CD1c-positive myeloid dendritic cell (primary cell): ENCODE measurements around the gene MICA.
"Not testable (repeated sequence)": the region's sequence is repeated elsewhere in the genome, so short reads cannot be mapped to it uniquely, and the experiment has no call there.

Source experiments
- DNase-seq: peaks from one replicate; pipeline ENCODE4 v3.0.0-alpha.2; 2016; ENCODE audit errors: extremely low spot score

MICA gene

DNA sequence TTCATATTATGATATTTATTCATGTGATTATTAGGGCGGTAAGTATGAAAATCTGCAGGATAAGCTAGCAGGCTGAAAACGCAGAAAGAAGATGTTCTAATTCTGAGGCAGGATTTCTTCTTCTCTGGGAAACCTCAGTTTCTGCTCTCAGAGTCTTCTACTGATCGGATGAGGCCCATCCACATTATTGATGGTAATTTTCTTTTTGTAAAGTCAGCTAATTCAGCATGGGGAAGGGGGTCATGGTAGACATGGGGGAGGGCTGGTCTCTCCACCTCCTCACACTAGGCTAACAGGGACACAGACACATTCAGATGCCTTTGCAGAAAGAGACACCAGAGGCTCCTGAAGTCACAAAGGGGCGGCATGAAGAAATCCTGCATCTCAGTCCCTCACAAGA lies 21.7 kb upstream of the MICA start:
- DNase-seq, result no peak

DNA sequence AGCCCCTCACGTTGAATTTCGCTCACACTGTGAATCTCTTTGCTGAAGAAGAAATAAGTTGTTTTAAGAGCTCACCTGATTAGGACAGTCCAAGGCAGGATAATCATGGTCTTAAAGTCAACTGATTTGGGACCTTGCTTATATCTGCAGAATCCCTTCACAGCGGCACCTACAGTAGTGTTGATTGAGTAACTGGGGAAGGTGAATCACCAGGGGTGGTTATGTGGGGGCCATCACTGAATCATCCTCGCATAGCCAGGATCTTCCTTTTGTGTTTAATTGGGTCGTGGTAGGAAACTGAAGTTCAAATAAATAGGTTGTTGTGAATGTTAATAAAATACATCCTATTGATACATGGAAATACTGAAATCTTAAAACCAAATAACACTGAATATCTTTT lies 20.2 kb upstream of the MICA start:
- DNase-seq, result no peak

DNA sequence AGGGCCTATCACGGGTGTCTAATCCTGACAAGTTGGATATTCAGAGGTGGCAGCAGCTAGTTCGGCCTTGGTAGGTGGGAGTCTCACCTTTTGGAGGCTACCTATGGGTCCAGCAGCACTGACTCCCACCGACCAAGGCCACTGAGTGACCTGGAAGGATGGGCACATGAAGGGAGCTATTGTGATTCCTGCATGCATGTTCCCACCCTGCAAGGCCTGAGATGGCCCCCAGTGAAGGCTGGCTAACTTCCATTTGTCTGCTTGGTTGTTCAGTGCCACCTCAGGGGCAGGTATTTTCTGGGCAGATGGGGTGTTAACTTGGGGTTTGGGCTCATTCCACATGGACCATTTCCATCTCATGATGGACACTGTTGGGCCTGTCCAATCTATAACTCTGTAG lies 18.4 kb upstream of the MICA start:
- no peak for DNase-seq

DNA sequence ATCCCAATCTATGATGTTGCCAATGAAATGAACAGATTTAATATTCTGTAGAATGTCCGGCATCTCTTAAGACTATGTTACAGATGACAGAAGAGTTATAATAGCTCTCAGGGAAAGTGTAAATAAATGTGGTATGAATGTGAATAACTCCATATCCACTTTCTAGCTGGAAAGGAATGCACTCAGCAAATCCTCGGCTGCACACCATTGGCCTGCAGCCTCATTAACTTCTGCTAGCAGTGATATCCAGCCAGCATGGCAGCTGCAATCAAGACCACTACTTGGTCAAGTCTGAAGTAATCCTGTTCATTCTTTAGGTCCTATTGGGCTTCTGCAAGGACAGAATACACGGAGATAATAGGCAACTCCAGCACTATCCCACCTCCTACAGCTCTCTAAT lies 17.3 kb upstream of the MICA start:
- no peak for DNase-seq

DNA sequence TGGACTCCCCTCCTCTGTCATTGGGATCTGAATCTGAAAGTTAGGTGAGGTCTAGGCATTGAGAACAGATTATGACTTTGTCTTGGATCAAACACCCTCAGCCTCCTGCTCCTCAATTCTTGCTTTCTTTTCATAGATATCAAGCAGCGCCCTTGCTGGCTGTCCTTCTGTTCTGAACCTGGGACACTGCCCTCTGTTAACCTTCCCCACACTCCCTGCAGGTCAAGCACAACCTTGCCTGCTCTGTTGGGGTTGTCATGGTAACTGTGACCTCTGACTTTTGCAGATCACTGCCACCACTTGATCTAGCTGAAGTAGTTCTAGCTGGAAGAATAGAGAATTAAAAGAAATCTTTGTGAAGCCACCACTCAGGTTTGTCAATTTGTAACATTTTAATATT lies 16.4 kb upstream of the MICA start:
- no peak for DNase-seq

DNA sequence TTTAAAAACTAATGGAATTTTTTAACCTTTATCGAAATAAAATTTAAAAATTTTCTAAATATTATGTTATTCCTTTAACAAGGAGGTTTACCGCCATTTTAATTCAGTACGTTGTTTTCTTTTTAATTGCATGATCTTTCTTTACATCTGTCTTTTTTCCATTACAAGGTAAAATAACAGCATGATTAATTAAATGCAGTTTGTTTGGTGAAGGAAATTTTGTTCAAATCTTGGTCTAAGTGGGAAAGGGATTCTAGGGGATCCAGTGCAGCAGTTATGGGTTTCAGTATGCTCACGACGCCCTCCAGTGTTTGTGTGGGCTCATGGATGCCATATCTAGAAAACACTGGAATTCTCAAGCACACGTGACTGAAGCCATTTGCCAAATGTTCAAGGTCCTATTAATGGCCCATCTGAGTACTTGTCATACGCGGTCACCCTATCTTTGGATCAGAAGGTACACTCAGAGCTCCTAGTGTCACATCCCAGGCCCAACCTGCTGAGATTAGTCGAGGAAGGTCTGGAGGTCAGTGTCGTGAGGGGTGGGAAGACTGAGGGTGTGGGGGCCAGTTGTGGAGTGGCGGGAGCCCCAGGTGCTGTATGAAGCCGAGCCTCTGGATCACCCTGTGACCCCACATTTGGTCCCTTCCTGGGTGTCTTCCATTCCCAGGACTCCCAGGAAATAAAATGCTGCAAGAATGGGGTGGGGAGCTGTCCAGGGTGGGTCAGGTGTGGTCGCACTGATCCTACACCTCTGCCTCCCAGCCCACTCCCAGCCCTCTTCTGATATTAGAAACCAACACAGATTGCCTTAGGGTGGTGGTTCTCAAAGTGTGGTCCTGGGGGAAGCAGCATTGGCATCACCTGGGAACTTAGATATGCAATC lies 14.2 kb upstream of the MICA start:
- not testable (repeated sequence) for DNase-seq

DNA sequence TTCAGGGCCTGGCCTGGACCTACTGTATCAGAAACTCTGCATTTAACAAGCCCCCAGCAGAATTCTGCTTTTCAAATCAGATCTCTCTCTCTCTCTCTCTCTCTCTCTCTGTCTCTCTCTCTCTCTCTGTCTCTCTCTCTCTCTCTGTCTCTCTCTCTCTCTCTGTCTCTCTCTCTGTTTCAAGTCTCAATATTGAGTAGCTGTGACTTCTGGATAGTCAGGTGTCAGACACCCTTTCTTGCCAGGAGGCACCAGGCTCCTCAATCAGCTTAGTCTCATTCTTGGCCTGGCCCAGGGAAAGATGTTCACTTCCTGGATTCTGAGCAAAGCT lies 13.6 kb upstream of the MICA start:
- not testable (repeated sequence) for DNase-seq

DNA sequence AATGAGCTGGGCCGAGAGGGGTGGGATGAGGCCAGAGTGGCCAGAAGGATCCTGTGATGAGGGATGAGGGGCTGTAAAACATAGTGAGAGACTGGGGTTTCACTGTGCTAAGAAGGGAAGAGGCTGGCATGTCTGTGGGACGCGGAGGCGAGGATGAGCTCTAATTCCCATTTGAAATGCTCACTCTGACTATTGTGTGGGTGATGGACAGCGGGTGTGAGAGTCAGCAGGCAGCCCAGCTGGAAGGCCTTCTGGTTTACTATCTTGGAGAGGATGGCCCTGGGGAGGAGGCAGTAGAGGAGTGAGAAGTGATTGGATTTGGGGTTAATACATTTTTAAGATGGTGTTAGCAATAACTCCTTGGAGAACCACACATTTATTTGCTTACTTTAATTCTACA lies 9.5 kb upstream of the MICA start:
- DNase-seq, result no peak

DNA sequence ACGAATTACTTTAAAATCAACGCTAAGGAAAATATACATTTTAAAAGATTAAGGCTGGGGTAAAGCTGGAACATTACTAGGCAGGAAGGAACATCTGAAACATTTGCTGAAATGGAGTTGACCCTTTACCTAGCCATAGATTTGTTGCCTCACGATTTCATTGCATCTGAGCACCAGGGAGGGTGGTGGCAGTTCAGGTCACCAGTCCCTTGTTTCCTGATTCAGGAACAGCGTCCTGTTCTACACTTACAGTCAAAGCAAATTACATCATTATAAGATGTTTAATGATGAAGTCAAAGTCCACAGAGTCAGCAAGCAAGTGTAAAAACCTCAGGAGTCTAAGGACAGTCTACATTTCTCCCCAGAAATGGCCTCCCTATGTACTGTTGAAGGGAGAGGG lies 9.0 kb upstream of the MICA start:
- DNase-seq, result no peak

DNA sequence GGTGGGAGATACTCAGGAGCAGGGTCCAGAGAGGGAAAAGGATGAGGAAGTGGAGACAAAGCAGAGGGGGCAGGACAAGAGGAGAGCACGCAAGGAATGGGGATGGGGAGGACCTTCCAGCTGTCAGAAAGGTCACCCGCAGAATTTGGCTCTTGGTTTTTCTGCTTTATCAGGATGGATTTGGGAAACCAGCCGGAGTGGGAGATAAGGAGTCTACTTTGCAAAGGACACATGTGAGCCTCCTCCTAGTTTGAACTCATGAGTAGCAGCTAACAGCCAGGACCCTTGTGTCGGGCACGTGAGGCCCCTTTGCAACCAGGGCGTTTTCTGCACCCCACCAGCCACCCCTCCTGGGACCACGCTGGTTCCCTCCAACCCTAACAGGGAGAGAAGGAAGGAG lies 7.6 kb upstream of the MICA start:
- DNase-seq, result no peak

DNA sequence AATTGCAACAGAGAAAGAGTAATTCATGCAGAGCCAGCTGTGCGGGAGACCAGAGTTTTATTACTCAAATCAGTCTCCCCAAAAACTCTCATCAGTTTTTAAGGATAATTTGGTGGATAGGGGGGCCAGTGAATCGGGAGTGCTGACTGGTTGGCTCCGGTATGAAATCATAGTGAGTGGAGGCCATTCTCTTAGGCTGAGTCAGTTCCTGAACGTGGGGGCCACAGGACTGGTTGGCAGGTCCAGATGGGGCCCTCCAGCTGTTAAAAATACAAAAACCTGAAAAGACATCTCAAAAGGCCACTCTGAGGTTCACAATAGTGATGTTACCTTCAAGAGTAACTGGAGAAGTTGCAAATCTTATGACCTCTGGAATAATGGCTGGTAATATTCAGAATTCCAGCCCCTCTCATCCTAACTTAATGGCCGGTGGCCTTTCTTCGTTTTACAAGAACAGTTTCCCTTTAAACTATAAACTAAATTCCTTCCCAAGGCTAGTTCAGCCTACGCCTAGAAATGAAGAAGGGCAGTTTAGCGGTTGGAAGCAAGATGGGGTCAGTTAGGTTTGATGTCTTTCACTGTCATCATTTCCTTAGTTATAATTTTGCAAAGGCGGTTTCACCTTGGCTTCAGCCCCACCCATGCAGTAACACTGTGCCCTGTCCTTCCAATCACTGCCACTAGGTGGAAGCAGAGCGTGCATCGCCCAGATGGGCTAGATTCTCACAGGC lies 6.8 kb upstream of the MICA start:
- peak; percentile 89 for DNase-seq

DNA sequence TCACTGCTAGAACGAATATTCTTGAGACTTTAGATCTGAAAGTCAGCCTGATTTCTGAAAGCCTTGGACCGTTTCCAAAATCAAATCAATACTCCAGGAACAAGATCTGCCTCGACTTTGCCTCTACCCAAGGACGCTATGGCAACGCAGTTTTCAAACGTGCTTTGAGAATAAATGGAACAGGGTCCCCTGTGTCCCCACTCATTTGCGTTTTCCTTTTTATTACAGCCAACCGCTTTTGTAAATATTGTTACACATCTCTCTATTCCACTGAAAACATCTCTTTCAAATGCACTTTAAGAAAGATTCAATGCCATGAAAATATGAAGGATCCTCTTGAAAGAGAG lies 6.3 kb upstream of the MICA start:
- DNase-seq, result not testable (repeated sequence)

DNA sequence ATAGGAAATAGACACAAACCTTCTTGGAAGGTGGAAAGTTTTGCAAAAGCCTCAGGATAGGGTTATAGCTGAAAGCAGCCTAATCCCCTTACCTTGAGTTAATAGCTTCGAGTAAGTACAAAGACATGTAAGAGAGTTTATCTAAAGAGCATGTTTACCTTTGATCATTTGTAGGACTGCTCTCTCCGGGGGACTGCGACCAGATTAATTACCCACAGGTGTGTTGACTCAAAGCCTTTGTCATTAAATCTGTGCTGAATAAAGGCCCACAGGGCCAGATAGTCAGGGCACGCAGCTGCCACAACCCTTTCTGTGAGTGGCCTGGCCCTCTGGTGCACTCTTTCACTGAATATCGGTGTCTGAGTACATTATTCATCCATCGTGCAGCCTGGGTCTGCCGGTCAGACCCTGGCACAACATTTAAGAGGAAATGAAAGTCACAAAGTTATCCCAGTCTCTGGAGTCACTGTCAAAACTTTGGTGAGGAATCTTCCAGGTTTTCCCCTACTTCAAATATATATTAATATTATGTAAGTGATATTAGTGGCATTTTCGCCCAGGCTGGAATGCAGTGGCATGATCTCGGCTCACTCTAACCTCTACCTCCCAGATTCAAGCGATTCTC lies 5.4 kb upstream of the MICA start:
- peak; percentile 9 for DNase-seq

DNA sequence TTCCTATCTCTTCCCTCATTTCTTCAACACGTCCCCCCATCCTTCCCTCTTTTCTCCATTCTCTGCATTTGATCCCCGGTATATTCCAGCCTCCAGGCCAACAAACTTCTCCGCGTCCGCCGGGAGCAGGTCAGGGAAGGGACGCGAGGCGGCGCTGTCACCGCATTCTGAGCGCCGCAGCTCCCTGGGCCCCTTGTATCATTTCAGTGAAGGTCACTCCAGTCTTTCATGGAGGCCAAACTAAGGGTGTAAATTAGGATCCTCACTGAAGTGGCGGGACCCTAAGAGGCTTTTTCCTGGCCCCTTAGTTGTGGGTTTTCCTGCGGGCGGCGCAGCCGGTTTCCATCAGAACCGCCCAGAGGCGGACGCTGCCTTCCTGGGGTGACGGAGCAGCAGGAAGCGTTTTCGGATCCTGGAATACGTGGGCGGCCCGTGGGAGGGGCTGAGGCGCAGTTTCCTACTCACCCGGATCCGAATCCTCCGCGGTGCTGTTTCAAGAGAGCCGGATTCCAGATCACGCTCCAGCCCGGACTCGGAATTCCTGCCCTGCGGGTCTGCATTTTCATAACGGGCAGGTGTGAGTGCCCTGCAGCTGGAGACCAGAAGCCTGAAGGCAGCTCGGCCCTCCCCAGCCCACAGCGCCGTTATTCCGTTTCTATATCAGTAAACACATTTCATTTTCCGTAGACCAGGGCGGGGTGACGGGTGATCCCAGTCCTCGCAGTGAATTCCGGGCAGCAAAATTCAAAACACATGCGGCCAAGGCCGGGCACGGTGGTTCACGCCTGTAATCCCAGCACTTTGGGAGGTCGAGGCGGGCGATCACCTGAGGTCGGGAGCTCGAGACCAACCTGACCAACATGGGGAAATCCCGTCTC lies 3.6 kb upstream of the MICA start:
- peak; percentile 94 for DNase-seq

DNA sequence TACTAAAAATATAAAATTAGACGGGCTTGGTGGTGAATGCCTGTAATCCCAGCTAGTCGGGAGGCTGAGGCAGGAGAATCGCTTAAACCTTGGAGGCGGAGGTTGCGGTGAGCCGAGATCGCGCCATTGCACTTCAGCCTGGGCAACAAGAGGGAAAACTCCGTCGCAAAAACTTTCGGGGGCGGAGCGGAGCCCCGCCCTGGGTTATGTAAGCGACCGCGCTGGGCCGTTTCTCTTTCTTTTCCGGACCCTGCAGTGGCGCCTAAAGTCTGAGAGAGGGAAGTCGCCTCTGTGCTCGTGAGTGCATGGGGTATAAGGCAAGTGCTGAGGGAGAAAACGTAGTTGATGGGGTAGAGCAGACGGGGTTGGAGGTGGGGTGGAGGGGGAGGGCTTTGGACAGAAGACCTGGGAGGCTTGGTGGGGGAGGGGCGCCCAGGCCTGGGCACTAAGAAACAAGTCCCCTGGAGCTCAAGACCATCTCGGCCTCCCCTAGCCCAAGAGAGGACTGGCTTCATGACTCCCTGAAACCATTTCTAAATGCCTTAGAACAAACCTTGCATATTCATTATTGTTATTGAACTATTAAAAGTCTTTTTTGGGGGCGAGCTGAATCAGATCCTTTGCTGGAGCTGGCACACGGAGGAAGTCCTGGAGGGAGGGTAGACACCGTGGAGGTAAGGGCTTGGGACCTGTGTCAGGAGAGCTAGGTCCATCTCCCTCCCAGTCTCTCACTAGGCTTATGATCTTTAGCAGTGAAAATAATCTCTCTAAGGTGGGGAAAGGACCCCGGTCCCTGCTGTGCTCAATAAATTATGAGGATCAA lies 2.7 kb upstream of the MICA start:
- peak; percentile 96 for DNase-seq

DNA sequence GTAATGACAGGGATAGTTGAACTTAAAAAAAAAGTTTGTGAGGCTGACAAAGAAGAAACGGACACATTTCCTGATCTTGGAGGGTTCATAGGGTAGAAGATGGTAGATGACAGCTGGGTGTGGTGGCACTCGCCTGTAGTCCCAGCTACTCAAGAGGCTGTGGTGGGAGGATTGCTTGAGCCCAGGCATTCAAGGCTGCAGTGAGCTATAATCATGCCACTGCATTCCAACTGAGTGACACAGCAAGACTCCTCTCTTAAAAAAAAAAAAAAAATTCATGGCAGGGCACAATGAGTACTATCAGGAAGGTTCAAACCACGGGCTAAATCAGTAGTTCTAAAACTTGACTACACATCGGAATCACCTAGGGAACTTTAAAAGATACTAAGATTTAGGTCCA lies 2.0 kb upstream of the MICA start:
- no peak for DNase-seq

DNA sequence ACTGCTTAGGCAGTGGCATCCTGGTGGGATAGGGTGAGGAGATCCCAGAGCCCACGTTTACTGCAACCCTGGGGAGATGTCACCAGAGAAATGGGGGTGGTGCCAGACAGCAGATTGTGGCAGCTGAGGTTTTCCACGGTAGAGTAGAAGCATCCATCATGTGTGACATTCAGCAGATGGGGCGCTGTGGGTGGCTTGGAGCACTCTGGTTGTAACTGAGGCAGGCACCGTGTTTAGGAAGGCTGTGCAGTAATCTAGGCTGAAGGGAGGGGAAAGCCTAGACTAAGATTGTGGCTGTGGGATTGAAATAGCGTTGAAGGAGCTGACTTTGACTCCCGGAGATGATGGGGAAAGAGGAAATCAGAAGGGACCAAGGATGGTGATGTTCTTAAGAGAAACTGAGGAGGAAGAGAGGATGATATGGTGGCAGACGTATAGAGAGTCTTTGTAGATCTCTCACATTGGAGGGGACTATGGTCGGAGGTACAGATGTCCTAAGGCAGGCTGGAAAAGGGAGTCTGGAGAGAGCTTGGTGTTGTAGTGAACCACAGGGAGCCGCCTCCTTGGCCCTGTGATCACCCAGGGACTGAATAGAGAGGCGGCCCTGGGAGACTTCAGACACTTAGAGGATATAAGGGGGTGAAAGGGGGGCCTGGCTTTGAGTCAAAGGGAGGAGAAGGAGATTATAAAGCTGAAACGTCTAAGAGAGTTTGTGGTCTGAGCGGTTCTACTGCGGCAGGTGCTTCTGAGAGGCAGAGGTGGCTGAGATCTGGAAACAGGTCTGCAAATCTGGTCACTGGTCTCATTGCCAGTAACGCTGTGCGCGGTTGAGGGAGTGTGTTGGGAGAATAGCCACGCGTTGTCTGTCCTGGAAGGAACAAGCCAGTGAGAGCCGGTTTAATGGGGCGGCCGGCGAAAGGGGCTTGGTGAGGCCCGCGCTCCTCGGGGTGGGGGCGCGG lies 792 bp upstream of the MICA start:
- peak; percentile 4 for DNase-seq

DNA sequence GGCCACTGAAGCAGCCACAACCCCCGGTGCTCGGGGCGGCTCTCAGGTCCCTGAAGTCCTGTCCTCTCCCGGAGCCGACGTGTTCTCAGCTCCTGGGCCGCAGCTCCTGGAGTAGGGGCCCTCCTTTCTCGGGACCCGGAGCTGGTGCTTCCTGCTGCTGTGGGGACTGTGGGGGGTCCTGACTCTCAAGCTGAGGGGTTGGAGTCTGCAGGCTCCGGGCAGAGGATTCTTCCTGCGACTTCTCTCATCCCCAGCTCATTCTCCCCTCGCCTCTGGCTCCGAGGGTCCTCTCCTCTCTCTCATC lies 618 bp downstream of the MICA start:
- not testable (repeated sequence) for DNase-seq

DNA sequence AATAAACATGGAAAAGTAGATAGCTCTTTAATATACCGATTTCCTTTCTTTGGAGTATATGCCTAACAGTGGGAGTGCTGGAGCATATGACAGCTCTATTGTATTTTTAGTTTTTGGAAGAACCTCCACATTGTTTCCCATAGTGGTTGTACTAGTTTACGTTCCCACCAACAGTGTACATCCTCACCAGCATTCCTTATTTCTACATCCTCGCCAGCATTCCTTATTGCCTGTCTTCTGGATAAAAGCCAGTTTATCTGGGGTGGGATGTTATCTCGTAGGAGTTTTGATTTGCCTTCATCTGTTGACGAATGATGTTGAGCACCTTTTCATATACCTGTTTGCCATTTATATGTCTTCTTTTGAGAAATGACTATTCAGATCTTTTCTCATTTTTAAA lies 2.6 kb downstream of the MICA start:
- DNase-seq, result no peak

DNA sequence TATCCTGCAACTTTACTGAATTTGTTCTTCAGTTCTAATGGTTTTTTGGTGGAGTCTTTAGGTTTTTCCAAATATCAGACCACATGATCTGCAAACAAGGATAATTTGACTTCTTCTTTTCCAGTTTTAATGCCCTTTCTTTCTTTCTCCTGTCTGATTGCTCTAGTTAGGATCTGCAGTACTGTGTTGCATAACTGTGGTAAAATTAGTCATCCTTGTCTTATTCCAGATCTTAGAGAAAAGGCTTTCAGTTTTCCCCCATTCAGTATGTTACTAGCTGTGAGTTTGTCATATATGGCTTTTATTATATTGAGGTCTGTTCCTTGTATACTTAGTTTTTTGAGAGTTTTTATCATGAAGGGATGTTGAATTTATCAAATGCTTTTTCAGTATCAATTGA lies 4.3 kb downstream of the MICA start:
- DNase-seq, result peak; percentile 8
